MM.1S (cell line): ENCODE measurements around the gene FCAMR.

Experiments used
- DNase-seq: peaks from one replicate; pipeline ENCODE4 v3.0.0-alpha.2; 2015
- H2AFZ ChIP-seq: fragments of 300-600 bp; sonication (generic); 2 replicates; pipeline ENCODE4 v1.6.0; 2016; ENCODE audit warnings: antibody characterized with exemption, low read length
- H3F3A ChIP-seq: fragments of 300-600 bp; sonication (generic); 2 replicates; pipeline ENCODE4 v1.6.1; 2016; ENCODE audit warnings: mild to moderate bottlenecking, antibody characterized with exemption, low read length, moderate library complexity, mixed read lengths; ENCODE audit not compliant: insufficient read depth
- H3K27ac ChIP-seq: fragments of 300-600 bp; sonication (generic); 2 replicates; pipeline ENCODE4 v1.5.1; 2016; ENCODE audit warnings: mild to moderate bottlenecking, low read length
- H3K27me3 ChIP-seq: fragments of 300-600 bp; sonication (generic); replicated peaks from 2 replicates; pipeline ENCODE4 v1.6.0; 2016; ENCODE audit warnings: low read length; ENCODE audit not compliant: insufficient read depth
- H3K36me3 ChIP-seq: fragments of 300-600 bp; sonication (generic); replicated peaks from 2 replicates; pipeline ENCODE4 v1.6.1; 2016; ENCODE audit warnings: mild to moderate bottlenecking, low read length, mixed read lengths; ENCODE audit not compliant: insufficient read depth
- H3K4me1 ChIP-seq: fragments of 300-600 bp; sonication (generic); 2 replicates; pipeline ENCODE4 v1.6.1; 2016; ENCODE audit warnings: low read length, mixed read lengths
- H3K4me2 ChIP-seq: fragments of 300-600 bp; sonication (generic); 2 replicates; pipeline ENCODE4 v1.6.0; 2016; ENCODE audit warnings: low read depth, low read length
- H3K4me3 ChIP-seq: fragments of 300-600 bp; sonication (generic); 2 replicates; pipeline ENCODE4 v1.5.1; 2016; ENCODE audit warnings: low read length, mixed read lengths
- H3K79me2 ChIP-seq: fragments of 300-600 bp; sonication (generic); 2 replicates; pipeline ENCODE4 v1.6.1; 2016; ENCODE audit warnings: mixed run types, low read length, mixed read lengths
- H3K9ac ChIP-seq: fragments of 300-600 bp; sonication (generic); 2 replicates; pipeline ENCODE4 v1.6.1; 2016; ENCODE audit warnings: low read length, mixed read lengths
- H3K9me2 ChIP-seq: fragments of 300-600 bp; sonication (generic); replicated peaks from 2 replicates; pipeline ENCODE4 v1.6.1; 2016; ENCODE audit warnings: mild to moderate bottlenecking, low read length, mixed read lengths; ENCODE audit not compliant: insufficient read depth
- H3K9me3 ChIP-seq: fragments of 300-600 bp; sonication (generic); replicated peaks from 2 replicates; pipeline ENCODE4 v1.6.1; 2016; ENCODE audit warnings: mild to moderate bottlenecking, low read length, mixed read lengths; ENCODE audit not compliant: insufficient read depth
- H4K20me1 ChIP-seq: fragments of 300-600 bp; sonication (generic); 2 replicates; pipeline ENCODE4 v1.6.1; 2016; ENCODE audit warnings: mild to moderate bottlenecking, low read length, moderate library complexity, mixed read lengths; ENCODE audit not compliant: insufficient read depth
- EZH2 ChIP-seq: fragments of 300-600 bp; sonication (generic); optimal IDR thresholded peaks from 2 replicates; pipeline ENCODE3; 2017; ENCODE audit warnings: low read depth, mild to moderate bottlenecking, antibody characterized with exemption, low read length, mixed read lengths
- EZH2phosphoT487 ChIP-seq: fragments of 300-600 bp; sonication (generic); IDR thresholded peaks from 2 replicates; pipeline ENCODE4 v1.6.1; 2018; ENCODE audit warnings: antibody characterized with exemption, low read length
- TF ChIP-seq, protein P1 (sequence below): fragments of 300-600 bp; sonication (generic); IDR thresholded peaks from 2 replicates; pipeline ENCODE4 v1.5.1; 2016; ENCODE audit warnings: antibody characterized with exemption, low read length, mixed read lengths

Gene FCAMR

GRCh38 chr1:206982216-206982615 is 12.0 kb upstream of the FCAMR start:
- Histone ChIP-seq H3K4me2 (no peak overlapping the region), H2AFZ (no peak overlapping the region), H3K9ac (no peak overlapping the region), H3K27ac (no peak overlapping the region), H3K4me1 (no peaks in the 10 kb centered on the region), H3K9me3 (no peaks in the 10 kb centered on the region), H3K79me2 (no peaks in the 10 kb centered on the region), H3K4me3 (no peak overlapping the region), H3K9me2 (no peaks in the 10 kb centered on the region), H3F3A (no peaks in the 10 kb centered on the region), H3K27me3 (no peaks in the 10 kb centered on the region), H3K36me3 (no peaks in the 10 kb centered on the region), H4K20me1 (no peaks in the 10 kb centered on the region)
- DNase-seq: peak; percentile 70
- no peak for TF ChIP-seq EZH2phosphoT487
- TF ChIP-seq, protein P1, sequence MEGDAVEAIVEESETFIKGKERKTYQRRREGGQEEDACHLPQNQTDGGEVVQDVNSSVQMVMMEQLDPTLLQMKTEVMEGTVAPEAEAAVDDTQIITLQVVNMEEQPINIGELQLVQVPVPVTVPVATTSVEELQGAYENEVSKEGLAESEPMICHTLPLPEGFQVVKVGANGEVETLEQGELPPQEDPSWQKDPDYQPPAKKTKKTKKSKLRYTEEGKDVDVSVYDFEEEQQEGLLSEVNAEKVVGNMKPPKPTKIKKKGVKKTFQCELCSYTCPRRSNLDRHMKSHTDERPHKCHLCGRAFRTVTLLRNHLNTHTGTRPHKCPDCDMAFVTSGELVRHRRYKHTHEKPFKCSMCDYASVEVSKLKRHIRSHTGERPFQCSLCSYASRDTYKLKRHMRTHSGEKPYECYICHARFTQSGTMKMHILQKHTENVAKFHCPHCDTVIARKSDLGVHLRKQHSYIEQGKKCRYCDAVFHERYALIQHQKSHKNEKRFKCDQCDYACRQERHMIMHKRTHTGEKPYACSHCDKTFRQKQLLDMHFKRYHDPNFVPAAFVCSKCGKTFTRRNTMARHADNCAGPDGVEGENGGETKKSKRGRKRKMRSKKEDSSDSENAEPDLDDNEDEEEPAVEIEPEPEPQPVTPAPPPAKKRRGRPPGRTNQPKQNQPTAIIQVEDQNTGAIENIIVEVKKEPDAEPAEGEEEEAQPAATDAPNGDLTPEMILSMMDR: peak; percentile 96
- TF ChIP-seq EZH2: no peak

- Histone ChIP-seq H3K9me3 (no peaks in the 10 kb centered on the region), H3K4me1 (no peaks in the 10 kb centered on the region), H3K36me3 (no peaks in the 10 kb centered on the region), H3K9ac (no peak overlapping the region), H3K27ac (no peak overlapping the region), H3K4me3 (no peak overlapping the region), H3F3A (no peaks in the 10 kb centered on the region), H3K27me3 (no peaks in the 10 kb centered on the region), H3K9me2 (no peaks in the 10 kb centered on the region), H2AFZ (no peak overlapping the region), H3K4me2 (no peak overlapping the region), H4K20me1 (no peaks in the 10 kb centered on the region), H3K79me2 (no peaks in the 10 kb centered on the region)
- peak; percentile 37 for DNase-seq
- TF ChIP-seq, protein P1: peak; percentile 69
- no peak for TF ChIP-seq EZH2
Measured at GRCh38 chr1:206979379-206980043, 9.3 kb upstream of the FCAMR start.

DNA sequence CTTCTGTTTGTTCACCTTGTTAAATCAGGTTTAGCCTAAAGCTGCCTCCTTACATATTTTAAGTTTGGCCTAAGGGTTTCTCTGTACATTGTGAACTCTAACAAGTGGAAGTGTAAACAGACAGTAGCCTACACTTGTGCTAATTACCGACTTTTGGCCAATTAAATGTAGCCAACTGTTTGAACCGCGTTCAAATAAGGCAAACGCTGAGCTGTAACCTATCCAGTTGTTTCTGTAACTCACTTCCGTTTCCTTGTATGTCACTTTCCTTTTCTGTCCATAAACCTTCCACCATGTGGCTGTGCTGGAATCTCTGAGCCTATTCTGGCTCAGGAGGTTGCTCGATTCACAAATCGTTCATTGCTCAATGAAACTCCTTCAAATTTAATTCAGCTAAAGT is 8.0 kb upstream of the FCAMR start:
- H3K9me2 ChIP-seq: no peaks in the 10 kb centered on the region
- DNase-seq: no peak
- TF ChIP-seq, protein P1: no peak
- TF ChIP-seq EZH2phosphoT487 (no peak), EZH2 (no peak)
- no peaks in the 10 kb centered on the region for H3K9me3 ChIP-seq
- H2AFZ ChIP-seq: no peak overlapping the region
- H3K4me3 ChIP-seq: no peak overlapping the region
- no peaks in the 10 kb centered on the region for H3K27me3 ChIP-seq
- no peaks in the 10 kb centered on the region for H3K4me1 ChIP-seq
- no peaks in the 10 kb centered on the region for H3K36me3 ChIP-seq
- no peaks in the 10 kb centered on the region for H4K20me1 ChIP-seq
- no peak overlapping the region for H3K27ac ChIP-seq
- no peaks in the 10 kb centered on the region for H3F3A ChIP-seq
- no peaks in the 10 kb centered on the region for H3K79me2 ChIP-seq
- H3K4me2 ChIP-seq: no peak overlapping the region
- no peak overlapping the region for H3K9ac ChIP-seq
